SIG-M5 treated with dmso at 0.1 percent for 504 hours (cell line): ENCODE measurements around the gene CAMK2B.
A peak's percentile ranks its signal among the peaks of the same experiment; 100 is the strongest.

ENCODE experiments used
- DNase-seq: peaks from one replicate; lab custom pipeline; 2025; ENCODE audit not compliant: unreplicated experiment; lab: John Stamatoyannopoulos, UW

Gene CAMK2B

DNA sequence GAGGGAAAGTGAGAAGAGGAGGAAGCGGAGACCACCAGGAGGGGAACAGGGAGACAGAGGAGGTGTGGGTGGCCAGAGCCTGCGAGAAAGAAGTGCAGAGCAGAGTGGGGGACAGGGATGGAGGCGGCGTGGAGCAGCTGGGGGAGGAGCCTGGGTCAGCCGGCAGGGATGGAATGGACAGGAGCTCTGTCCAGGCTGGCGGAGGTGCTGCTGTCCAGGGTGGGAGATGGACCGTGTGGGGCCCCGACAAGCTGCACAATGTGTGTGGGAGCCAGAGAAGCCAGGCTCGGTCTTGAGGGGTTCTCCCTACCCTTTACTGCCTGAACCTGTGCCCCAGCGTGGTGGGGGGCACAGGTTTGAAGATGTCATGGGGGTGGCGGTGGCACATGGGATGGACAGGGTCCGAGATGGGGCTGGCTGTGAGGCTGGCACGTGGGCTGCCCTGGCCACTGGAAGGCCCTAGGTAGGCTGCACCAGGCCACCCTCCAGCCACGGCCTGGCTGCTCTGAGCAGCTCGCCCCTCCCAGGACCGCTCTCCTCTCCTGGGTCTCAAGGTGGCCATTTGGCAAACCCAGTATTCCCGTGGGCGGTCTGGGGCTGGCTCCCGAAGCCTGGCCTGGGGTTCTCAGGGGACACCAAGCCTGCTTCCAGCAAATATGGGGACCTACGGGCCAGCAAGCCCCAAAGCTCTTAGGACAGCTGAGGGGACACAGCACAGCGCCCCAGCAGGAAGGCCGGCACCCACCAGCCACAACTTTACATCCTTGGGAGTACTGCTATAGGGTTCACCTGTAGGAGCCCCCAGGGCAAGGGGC, 92.3 kb downstream of the CAMK2B start:
- no peak for DNase-seq

GRCh38 chr7:44232396-44232795, 93.0 kb downstream of the CAMK2B start:
- no peak for DNase-seq

DNA sequence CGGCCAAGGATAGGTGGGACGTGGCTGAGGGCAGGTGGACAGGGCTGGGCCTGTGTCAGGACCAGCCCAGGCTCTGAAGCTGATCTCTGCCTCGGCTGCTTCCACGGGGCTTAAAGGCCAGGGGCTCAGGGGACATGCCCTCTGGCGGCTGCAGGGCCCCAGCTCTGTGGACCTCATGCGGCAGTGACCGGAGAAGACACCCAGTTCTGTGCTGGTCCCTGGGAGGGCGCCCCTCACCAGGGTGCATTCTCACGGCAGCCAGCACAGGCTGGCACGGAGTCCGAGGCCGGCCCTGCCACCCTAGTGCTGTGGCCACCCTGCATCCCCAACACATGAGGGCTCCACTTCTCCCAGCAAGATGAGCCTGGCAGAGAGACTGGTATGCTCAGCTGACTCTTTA, 94.3 kb downstream of the CAMK2B start:
- DNase-seq, result no peak

DNA sequence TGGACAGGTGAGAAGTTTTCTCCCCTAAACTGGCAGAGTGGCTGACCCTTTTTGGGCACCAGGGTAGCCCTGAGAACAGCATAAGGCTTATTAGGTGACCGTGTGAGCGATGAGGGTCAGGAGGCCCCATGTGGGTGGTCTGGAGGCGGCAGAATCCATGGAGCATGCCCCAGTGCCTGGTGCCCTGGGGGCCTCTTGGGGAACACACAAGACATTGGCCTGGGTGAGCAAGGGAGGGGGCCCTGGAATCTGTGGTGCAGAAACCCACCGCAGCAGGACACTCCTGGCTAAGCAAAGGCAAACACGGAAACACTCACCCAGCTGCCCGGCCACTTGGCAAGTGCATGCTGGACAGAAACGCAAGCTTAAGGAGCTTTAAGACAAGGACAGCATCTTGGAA, 95.1 kb downstream of the CAMK2B start:
- DNase-seq, result no peak

DNA sequence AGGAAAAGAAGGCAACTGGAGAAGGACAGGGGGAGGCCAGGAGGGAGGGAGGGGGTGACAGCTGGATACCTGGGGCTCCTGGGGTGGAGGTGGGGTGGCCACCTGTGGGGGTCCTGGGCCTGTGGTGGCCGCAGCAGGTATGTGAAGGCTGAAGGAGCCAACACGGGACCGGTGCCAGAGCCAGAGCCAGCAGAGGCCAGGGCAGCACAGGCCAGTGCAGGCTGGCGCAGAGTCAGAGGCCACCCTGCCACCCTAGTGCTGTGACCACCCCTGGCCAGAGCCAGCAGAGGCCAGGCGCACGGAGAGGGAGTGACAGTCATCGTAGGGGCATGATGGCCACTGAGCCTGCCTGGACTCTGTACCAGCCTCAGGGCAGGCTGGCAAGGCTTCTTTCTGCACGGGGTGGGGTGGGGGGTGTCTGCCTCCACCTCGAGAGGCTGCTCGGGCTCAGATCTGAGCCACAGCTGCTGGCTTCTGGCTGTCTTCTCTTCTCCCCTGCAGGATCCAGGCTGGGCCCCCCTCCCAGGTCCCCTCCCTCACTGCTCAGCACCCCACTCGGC, 95.8 kb downstream of the CAMK2B start:
- DNase-seq, result no peak

DNA sequence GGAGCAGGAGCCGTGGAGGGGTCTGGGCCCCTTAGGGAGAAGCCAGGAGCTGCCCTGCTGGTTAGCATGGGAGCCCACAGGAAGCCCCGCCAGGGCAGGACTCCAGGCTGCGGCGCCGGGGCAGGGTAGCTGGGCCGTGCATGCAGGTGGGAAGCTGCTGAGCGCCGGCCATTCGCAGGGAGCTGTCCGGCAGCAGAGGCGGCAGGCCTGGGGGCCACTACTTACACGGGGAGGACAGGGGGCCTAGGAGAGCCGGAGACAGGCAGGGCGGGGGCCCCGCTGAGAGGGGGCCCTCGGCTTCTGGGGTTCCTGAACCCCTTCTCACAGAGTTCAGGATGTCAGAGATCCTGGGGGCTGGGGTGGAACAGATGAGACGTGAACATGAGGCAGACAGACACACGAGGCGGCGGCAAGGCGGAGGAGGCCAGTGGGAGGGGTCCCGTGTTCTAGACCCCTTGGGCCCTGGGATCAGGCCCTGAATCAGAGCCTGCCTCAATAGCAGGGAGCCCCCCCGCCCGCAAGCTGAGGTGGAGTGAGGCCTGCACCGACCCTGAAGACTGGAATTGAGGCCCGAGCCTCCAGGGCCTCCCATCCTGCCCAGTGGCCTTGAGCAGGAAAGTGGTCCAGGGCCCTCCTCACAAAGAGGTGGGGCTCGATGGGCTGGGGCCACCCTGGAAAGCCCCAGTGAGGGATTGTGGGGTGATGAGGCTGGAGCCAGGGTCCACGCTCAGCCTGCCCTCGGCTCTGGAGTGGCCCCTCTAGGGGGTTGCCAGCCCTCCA, 96.6 kb downstream of the CAMK2B start:
- no peak for DNase-seq

GRCh38 chr7:44227911-44228310, 97.5 kb downstream of the CAMK2B start:
- no peak for DNase-seq

- no peak for DNase-seq
Observed at GRCh38 chr7:44226396-44226753, 99.0 kb downstream of the CAMK2B start.

- no peak for DNase-seq
Observed at GRCh38 chr7:44225566-44226395, 99.6 kb downstream of the CAMK2B start.

DNA sequence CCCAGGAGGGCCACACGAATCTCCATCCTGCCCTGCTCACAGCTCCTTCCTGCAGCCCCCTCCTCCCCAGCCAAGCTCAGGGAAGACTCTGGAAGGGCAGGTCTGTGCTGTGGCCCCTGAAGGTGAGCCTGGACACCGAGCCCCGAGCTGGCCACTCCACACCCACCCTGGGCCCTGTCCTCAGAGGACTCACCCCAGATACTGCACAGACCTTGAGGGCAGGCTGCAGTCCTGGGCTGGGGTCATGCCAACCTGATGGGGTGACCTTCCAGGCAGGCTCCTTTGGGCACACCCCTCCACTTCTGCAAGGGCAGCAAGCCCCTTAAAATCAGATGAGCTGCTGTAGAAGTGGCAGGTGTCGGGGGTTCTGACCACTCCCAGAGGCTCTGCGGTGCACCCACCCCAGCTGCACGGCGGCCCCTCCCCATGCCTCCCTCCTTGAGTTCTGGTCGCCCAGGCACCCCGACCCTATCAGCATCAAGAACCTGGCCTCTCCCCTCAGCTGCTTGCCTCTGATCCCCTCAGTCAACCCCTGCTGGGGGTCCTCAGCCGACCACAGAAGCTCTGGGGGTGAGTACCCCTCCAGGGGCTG, 100.3 kb downstream of the CAMK2B start:
- DNase-seq, result no peak

GRCh38 chr7:44224080-44224973, 101.1 kb downstream of the CAMK2B start:
- DNase-seq, result no peak

DNA sequence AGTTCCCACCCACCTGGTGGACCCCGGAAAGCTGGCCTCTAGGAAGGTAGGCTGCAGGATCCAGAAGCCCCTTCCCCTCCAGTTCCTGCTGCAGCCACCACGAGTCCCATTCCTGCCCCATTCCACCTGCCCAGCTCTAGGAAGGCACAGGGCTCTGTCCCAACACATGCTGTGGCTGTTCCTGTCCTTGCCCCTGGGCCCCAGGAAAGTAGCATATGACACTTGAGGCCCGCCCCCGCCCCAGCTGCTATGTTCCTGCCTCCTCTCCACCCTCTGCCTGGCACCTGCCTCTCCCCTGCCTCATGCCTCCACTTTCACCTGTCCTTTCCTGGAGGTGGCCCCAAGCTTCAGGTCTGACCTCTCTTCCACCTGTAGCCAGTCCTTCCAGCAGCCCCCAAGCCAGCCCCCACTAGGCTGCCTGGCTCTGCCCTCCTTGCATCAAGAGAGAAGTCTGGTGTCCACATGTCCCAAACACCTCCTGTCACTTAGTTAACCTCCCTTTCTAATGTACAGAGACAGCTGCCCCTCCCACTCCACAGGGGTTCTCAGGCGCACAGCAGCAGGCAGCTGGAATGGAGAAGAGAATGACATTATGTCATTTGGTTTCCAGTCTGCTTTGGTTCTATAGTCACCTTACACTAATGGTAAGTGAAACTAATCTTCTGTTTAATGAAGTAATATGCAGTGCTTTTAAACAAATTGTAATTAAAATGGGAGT, 101.9 kb downstream of the CAMK2B start:
- peak; percentile 31 for DNase-seq

GRCh38 chr7:44222776-44223261, 102.6 kb downstream of the CAMK2B start:
- DNase-seq, result no peak

- no peak for DNase-seq
Observed at GRCh38 chr7:44222074-44222473, 103.3 kb downstream of the CAMK2B start.

DNA sequence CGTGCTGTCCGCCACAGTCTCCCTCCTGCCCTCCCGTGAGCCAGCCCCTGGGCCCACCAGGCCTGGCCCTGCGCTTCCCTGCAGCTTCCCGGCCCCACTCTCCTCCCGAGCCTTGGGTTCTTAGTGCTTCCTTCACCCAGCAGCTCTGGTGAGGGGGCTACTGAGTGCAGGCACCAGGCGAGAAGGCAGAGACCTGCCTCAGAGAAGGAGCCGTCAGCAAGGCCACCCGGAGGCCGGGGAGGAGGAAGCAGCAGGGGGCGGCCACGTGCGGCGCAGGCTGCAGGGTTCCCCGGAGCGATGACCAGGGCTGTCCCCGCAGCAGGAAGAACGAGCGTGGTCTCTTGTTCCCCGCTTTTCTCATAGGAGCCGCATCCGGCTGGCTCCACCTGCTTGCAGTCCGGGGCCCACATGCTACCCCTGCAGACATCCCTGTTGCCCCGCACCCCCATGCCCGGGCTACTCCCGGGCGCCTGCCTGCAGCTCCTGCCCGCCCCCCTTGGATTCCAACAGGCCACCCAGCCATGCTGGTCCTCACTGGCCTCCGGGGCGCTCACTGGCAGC, 104.1 kb downstream of the CAMK2B start:
- no peak for DNase-seq

DNA sequence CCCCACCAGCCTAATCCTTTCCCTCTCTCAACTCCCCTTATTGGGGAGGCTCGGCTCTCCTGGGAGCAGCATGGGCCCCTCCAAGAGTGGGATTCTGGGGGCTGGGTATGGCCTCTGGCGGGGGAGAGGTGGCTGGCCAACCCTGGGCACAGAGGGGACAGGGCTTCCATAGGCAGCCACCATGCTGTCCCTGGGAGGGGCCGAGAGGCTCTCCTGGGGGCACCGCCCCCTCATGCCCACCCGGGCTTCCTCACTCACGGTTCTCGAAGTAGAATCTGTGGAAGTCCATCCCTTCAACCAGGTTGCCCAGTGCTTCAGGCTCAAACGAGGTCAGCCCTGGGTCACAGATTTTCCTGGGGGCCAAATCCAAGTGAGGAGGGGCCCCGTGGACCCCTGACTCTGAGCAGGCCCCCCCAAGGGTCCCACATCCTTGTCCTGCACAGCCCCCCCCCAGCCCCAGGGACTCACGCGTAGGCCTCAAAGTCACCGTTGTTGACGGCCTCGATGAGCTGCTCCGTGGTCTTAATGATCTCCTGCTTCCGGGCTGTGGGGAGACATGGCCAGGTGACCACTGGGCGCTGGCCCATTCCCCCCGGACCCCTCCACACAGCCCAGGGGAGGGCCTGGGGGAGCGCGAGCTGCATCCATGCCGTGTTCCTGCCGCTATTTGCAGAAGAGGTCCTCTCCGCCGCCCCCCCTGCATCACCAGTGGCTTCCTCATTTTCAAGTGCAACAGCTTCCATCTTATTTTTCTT, 104.9 kb downstream of the CAMK2B start:
- DNase-seq, result no peak

GRCh38 chr7:44220046-44220357, 105.4 kb downstream of the CAMK2B start:
- no peak for DNase-seq

- DNase-seq, result no peak
Observed at GRCh38 chr7:44219371-44220045, 105.9 kb downstream of the CAMK2B start.
